ENCODE data around the gene CSNK1E. TPM values are rescaled to one million over a fixed set of nuclear protein-coding genes. Genes with fewer than 3 reads are reported as not detected.
A peak's percentile ranks its signal among the peaks of the same experiment; 100 is the strongest.

Gene CSNK1E
- total and polyA plus RNA-seq, 2 of the 4 experiments (the other 2 are of a cell fraction) = 116 to 276 TPM

DNA sequence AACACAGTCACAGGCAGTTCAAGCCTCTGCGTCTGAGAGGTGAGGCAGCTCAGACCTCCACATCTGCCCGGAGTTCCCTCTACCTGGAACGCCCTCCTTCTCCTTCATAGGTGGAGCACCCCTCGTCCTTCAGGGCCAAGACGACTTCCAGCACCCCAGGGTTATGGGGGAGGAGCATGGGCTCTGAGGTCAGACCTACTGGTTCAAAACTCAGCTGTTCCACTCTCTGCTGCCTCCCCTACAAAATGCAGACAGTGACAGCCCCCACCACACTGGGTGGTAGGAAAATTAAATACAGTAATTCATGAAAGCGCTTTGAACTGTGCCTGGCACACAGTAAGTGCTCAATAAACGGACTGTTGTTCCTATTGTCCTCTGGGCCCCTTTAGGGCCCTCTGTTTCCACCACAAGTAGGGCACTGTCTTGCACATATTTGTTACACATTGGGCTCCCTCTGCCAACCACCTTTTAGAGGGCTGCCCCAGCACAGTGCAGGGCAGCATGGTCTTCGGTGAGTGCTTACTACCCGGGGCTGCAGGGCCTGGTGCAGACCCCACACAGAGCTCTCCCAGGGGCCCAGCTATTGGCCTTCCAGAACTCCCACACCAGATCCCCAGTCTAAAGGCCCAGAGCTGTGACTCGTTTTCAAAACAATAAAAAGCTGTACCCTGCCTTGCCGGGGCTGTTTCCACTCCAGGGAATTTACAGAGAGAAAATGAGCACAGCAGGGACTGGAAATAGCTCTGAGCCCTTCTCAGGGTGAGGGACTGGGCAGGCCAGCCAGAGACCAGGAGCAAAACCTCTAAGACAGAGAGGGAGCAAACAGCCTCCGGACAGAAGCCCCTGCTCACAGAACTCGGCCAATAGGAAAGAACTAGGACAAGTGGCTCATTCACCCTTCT lies 46.9 kb downstream of the CSNK1E start:
- no peak overlapping the region for H2AK9ac ChIP-seq (replicated peaks; ENCODE audit: low read depth, low read length, poor library complexity)
- peaks cover 15 to 79% of the 10 kb centered on the region in 2 experiments; a peak in 3 of 4 replicates for H3K79me1 ChIP-seq (ENCODE audit: low read depth in 1 of 2, low read length in 2 of 2)
- no peak overlapping the region for H2BK5ac ChIP-seq (ENCODE audit: low read depth, low read length, poor library complexity, severe bottlenecking)
- H3K9me3 ChIP-seq (ENCODE audit: control insufficient read depth, insufficient read depth, low read length) = no peaks in the 10 kb centered on the region
- no peak overlapping the region for H3K14ac ChIP-seq (replicated peaks; ENCODE audit: low read depth, low read length)
- H3K27ac ChIP-seq (ENCODE audit: insufficient read depth, low read length) = 0 out of 2 replicates have a peak overlapping the region, but pooled peaks have one; percentile 0
- POLR2A ChIA-PET (ENCODE audit: unreplicated experiment) = interaction anchor here (0.6 kb wide), 1 partner anchor 96 kb away, joined by 3 read pairs; no protein-coding TSS in a partner anchor
- no peak overlapping the region for H3K18ac ChIP-seq (ENCODE audit: low read depth, low read length)
- 60% methylated on average over 6 of the region's 13 CpGs; no CpG with 5 or more reads in 1 of the 2 experiments for WGBS, 2 experiments (ENCODE audit: extremely low coverage in 2 of 2, insufficient read length in 1 of 2)
- 0 out of 2 replicates have a peak overlapping the region, but pooled peaks have one; percentile 26 for H2AK5ac ChIP-seq (ENCODE audit: low read depth, low read length)
- H3K56ac ChIP-seq (ENCODE audit: extremely low read depth, insufficient read depth, low read length) = no peak overlapping the region
- no peak overlapping the region for H3K4ac ChIP-seq (ENCODE audit: low read depth, low read length)
- CTCF ChIA-PET = no interaction called here
- peaks cover 27% of the 10 kb centered on the region for H3K4me1 ChIP-seq (ENCODE audit: control insufficient read depth, insufficient read depth, low read length)
- H3K4me2 ChIP-seq (ENCODE audit: low read depth, low read length) = peak overlapping the region; percentile 24; the same call in 1 of the 2 replicates
- in situ Hi-C loops (cut with MboI; ENCODE audit: low sequenced_read_pairs) = no loop called here
- ATAC-seq (ENCODE audit: low read depth) = peak; percentile 2; the same call in 1 of the 2 replicates
- H3K4me3 ChIP-seq (ENCODE audit: insufficient read depth, low read depth, low read length) = no peak overlapping the region
- H3K9ac ChIP-seq (ENCODE audit: low read depth, low read length) = no peak overlapping the region; the same call in 1 of the 2 replicates
- H4K91ac ChIP-seq (ENCODE audit: insufficient read depth, low read depth, low read length) = no peak overlapping the region
- H2BK120ac ChIP-seq (ENCODE audit: low read depth, low read length) = no peak overlapping the region
- H3K23ac ChIP-seq (ENCODE audit: low read depth, low read length) = peak overlapping the region; percentile 99; the same call in 1 of the 2 replicates
- no peak overlapping the region for H4K8ac ChIP-seq (ENCODE audit: low read depth in 2 of 2, low read length in 2 of 2)
- peak; percentile 14 for DNase-seq
- no peak overlapping the region for H2BK15ac ChIP-seq (ENCODE audit: low read depth, low read length)
- H2AFZ ChIP-seq (replicated peaks; ENCODE audit: low read length, poor library complexity) = no peak overlapping the region
- no peak overlapping the region for H4K5ac ChIP-seq (ENCODE audit: low read depth, low read length)
- peaks cover 39% of the 10 kb centered on the region for H3K9me1 ChIP-seq (ENCODE audit: insufficient read depth, low read length)
- BruUV-seq (replicated peaks) = no TSS peak
- H2BK20ac ChIP-seq (ENCODE audit: low read depth, low read length) = no peak overlapping the region
- intact Hi-C loops (cut with micrococcal nuclease) = no loop called here
- H3K27me3 ChIP-seq (ENCODE audit: control insufficient read depth, insufficient read depth, low read length) = no peaks in the 10 kb centered on the region
- dilution Hi-C loops (cut with HindIII; ENCODE audit: low sequenced_read_pairs, unreplicated experiment) = no loop called here
- H3K36me3 ChIP-seq (ENCODE audit: control insufficient read depth, insufficient read depth, low read length) = peaks cover 2% of the 10 kb centered on the region; the same call in 1 of the 2 replicates
- peaks cover 73% of the 10 kb centered on the region for H4K20me1 ChIP-seq (ENCODE audit: insufficient read depth, low read length)
- TF ChIP-seq MAZ (IDR thresholded peaks at IDR 0.05; ENCODE audit: borderline replicate concordance, low read depth, low read length) = no peak
- no peak for TF ChIP-seq BHLHE40 (IDR thresholded peaks at IDR 0.05; ENCODE audit: low read depth, low read length)
- TF ChIP-seq MXI1 (IDR thresholded peaks at IDR 0.05; ENCODE audit: borderline replicate concordance, low read depth, low read length) = no peak
- TF ChIP-seq, protein P1, sequence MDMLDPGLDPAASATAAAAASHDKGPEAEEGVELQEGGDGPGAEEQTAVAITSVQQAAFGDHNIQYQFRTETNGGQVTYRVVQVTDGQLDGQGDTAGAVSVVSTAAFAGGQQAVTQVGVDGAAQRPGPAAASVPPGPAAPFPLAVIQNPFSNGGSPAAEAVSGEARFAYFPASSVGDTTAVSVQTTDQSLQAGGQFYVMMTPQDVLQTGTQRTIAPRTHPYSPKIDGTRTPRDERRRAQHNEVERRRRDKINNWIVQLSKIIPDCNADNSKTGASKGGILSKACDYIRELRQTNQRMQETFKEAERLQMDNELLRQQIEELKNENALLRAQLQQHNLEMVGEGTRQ (IDR thresholded peaks at IDR 0.05; ENCODE audit: low read depth, low read length) = no peak
- TF ChIP-seq NFE2L2 (IDR thresholded peaks at IDR 0.05; ENCODE audit: low read depth, low read length) = no peak
- no peak for TF ChIP-seq CHD1 (IDR thresholded peaks at IDR 0.05; ENCODE audit: low read depth, low read length)
- no peak for TF ChIP-seq CEBPB (IDR thresholded peaks at IDR 0.05; ENCODE audit: low read depth, low read length)
- TF ChIP-seq RCOR1 (IDR thresholded peaks at IDR 0.05; ENCODE audit: insufficient replicate concordance, low read length) = no peak
- no peak for TF ChIP-seq SMC3 (IDR thresholded peaks at IDR 0.05; ENCODE audit: low read depth, low read length)
- no peak for TF ChIP-seq FOS (IDR thresholded peaks at IDR 0.05; ENCODE audit: low read depth, low read length)
- TF ChIP-seq RFX5 (IDR thresholded peaks at IDR 0.05; ENCODE audit: low read depth, low read length) = no peak
- no peak for TF ChIP-seq POLR2A (IDR thresholded peaks at IDR 0.05; ENCODE audit: low read depth, low read length)
- TF ChIP-seq, protein P2, sequence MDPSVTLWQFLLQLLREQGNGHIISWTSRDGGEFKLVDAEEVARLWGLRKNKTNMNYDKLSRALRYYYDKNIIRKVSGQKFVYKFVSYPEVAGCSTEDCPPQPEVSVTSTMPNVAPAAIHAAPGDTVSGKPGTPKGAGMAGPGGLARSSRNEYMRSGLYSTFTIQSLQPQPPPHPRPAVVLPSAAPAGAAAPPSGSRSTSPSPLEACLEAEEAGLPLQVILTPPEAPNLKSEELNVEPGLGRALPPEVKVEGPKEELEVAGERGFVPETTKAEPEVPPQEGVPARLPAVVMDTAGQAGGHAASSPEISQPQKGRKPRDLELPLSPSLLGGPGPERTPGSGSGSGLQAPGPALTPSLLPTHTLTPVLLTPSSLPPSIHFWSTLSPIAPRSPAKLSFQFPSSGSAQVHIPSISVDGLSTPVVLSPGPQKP (IDR thresholded peaks at IDR 0.05; ENCODE audit: borderline replicate concordance, low read depth, low read length) = no peak

Data from IMR-90 (cell line).